ENCODE data around the gene GRID2.

Gene GRID2

DNA sequence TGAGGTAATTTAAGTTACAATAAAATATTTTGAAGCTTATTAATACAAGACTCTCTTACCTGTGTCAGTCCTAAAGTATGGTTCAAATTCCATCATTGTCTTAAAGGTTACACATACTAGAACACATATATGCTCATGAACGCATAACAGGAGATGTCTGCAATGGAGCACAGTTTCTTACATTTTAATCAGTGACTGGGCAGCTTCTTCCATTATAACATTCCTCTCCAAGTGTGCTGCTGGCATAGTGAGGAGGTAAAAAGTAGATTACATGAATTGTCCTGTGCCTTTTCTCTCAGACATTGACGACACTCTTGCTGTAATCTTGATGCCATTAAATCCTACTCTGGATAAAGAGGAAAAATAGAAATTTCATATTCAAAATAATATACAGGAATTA lies 40.8 kb upstream of the GRID2 start:
- TF ChIP-seq ESRRG (CRISPR knock-in tag; IDR thresholded peaks at IDR 0.05) (no peak), ZFP30 (CRISPR knock-in tag; IDR thresholded peaks at IDR 0.05) (no peak), GLIS3 (CRISPR knock-in tag; IDR thresholded peaks at IDR 0.05) (no peak), TCF4 (CRISPR knock-in tag; IDR thresholded peaks at IDR 0.05; ENCODE audit: borderline replicate concordance) (no peak), PPARA (CRISPR knock-in tag; IDR thresholded peaks at IDR 0.05; ENCODE audit: borderline replicate concordance) (no peak), TOX (CRISPR knock-in tag; IDR thresholded peaks at IDR 0.05; ENCODE audit: borderline replicate concordance) (no peak)
- TF ChIP-seq, protein P1, sequence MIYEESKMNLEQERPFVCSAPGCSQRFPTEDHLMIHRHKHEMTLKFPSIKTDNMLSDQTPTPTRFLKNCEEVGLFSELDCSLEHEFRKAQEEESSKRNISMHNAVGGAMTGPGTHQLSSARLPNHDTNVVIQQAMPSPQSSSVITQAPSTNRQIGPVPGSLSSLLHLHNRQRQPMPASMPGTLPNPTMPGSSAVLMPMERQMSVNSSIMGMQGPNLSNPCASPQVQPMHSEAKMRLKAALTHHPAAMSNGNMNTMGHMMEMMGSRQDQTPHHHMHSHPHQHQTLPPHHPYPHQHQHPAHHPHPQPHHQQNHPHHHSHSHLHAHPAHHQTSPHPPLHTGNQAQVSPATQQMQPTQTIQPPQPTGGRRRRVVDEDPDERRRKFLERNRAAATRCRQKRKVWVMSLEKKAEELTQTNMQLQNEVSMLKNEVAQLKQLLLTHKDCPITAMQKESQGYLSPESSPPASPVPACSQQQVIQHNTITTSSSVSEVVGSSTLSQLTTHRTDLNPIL (CRISPR knock-in tag; IDR thresholded peaks at IDR 0.05; ENCODE audit: low read depth), result no peak
- no peak for ATAC-seq

GRCh38 chr4:92263575-92263974 lies 40.2 kb upstream of the GRID2 start:
- TF ChIP-seq ZC3H10 (CRISPR knock-in tag; IDR thresholded peaks at IDR 0.05) (no peak), GLIS3 (CRISPR knock-in tag; IDR thresholded peaks at IDR 0.05) (no peak), TCF4 (CRISPR knock-in tag; IDR thresholded peaks at IDR 0.05; ENCODE audit: borderline replicate concordance) (no peak), ZNF8 (CRISPR knock-in tag; IDR thresholded peaks at IDR 0.05) (no peak), OSR1 (CRISPR knock-in tag; IDR thresholded peaks at IDR 0.05) (no peak), TOX (CRISPR knock-in tag; IDR thresholded peaks at IDR 0.05; ENCODE audit: borderline replicate concordance) (no peak), RARB (CRISPR knock-in tag; IDR thresholded peaks at IDR 0.05) (no peak), ZNF565 (CRISPR knock-in tag; conservative IDR thresholded peaks at IDR 0.05; ENCODE audit: low read depth) (no peak), CSDC2 (CRISPR knock-in tag; IDR thresholded peaks at IDR 0.05) (no peak), ZFP3 (CRISPR knock-in tag; IDR thresholded peaks at IDR 0.05) (no peak), BACH2 (CRISPR knock-in tag; IDR thresholded peaks at IDR 0.05; ENCODE audit: borderline replicate concordance) (no peak)
- TF ChIP-seq, protein P2, sequence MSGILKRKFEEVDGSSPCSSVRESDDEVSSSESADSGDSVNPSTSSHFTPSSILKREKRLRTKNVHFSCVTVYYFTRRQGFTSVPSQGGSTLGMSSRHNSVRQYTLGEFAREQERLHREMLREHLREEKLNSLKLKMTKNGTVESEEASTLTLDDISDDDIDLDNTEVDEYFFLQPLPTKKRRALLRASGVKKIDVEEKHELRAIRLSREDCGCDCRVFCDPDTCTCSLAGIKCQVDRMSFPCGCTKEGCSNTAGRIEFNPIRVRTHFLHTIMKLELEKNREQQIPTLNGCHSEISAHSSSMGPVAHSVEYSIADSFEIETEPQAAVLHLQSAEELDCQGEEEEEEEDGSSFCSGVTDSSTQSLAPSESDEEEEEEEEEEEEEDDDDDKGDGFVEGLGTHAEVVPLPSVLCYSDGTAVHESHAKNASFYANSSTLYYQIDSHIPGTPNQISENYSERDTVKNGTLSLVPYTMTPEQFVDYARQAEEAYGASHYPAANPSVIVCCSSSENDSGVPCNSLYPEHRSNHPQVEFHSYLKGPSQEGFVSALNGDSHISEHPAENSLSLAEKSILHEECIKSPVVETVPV (CRISPR knock-in tag; IDR thresholded peaks at IDR 0.05), result no peak
- TF ChIP-seq, protein P3, sequence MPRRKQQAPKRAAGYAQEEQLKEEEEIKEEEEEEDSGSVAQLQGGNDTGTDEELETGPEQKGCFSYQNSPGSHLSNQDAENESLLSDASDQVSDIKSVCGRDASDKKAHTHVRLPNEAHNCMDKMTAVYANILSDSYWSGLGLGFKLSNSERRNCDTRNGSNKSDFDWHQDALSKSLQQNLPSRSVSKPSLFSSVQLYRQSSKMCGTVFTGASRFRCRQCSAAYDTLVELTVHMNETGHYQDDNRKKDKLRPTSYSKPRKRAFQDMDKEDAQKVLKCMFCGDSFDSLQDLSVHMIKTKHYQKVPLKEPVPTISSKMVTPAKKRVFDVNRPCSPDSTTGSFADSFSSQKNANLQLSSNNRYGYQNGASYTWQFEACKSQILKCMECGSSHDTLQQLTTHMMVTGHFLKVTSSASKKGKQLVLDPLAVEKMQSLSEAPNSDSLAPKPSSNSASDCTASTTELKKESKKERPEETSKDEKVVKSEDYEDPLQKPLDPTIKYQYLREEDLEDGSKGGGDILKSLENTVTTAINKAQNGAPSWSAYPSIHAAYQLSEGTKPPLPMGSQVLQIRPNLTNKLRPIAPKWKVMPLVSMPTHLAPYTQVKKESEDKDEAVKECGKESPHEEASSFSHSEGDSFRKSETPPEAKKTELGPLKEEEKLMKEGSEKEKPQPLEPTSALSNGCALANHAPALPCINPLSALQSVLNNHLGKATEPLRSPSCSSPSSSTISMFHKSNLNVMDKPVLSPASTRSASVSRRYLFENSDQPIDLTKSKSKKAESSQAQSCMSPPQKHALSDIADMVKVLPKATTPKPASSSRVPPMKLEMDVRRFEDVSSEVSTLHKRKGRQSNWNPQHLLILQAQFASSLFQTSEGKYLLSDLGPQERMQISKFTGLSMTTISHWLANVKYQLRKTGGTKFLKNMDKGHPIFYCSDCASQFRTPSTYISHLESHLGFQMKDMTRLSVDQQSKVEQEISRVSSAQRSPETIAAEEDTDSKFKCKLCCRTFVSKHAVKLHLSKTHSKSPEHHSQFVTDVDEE (CRISPR knock-in tag; IDR thresholded peaks at IDR 0.05), result no peak
- TF ChIP-seq, protein P1 (CRISPR knock-in tag; IDR thresholded peaks at IDR 0.05; ENCODE audit: low read depth), result no peak
- no peak for ATAC-seq

DNA sequence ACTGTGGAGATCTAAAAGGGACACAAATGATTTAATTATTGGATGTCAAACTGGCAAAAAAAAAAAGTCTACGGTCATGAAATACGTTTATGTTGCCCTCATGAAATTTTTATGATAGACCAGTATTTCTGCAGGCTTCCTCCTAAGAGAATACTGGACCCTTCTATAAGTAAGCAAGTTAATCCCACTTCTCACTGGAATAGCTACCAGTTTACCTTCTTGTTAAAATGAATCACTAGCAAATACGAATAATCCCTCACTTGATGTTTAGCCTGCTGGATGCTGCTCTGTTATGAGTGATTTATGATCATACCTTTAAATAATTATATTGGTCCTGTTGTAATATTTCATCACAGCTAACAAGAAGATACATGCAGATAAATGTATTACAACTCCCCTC lies 39.6 kb upstream of the GRID2 start:
- no peak for ATAC-seq
- TF ChIP-seq GLIS3 (CRISPR knock-in tag; IDR thresholded peaks at IDR 0.05) (no peak), ESRRG (CRISPR knock-in tag; IDR thresholded peaks at IDR 0.05) (no peak), BACH2 (CRISPR knock-in tag; IDR thresholded peaks at IDR 0.05; ENCODE audit: borderline replicate concordance) (no peak)
- TF ChIP-seq, protein P4, sequence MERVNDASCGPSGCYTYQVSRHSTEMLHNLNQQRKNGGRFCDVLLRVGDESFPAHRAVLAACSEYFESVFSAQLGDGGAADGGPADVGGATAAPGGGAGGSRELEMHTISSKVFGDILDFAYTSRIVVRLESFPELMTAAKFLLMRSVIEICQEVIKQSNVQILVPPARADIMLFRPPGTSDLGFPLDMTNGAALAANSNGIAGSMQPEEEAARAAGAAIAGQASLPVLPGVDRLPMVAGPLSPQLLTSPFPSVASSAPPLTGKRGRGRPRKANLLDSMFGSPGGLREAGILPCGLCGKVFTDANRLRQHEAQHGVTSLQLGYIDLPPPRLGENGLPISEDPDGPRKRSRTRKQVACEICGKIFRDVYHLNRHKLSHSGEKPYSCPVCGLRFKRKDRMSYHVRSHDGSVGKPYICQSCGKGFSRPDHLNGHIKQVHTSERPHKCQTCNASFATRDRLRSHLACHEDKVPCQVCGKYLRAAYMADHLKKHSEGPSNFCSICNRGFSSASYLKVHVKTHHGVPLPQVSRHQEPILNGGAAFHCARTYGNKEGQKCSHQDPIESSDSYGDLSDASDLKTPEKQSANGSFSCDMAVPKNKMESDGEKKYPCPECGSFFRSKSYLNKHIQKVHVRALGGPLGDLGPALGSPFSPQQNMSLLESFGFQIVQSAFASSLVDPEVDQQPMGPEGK (CRISPR knock-in tag; IDR thresholded peaks at IDR 0.05; ENCODE audit: borderline replicate concordance), result no peak

DNA sequence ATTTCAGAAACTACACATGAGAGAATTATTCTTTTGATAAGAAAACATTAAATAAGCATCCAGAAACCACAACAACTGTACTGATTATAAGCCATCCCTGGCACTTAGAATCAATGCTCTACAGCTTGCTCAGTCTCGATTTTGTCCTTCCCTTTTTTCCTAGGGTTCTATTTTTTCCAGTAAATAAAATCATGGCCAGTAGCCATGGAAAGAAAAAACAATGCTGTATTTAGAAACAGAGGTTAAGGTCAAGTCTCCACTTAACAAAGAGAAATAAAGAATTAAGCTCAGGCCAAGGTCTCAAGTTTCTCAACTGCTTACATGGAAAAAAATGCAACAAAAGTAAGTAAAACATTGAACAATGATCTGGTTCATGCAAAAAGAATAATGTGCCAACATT lies 38.7 kb upstream of the GRID2 start:
- ATAC-seq, result no peak
- TF ChIP-seq POU6F1 (CRISPR knock-in tag; IDR thresholded peaks at IDR 0.05; ENCODE audit: borderline replicate concordance, low read depth) (no peak), TOX (CRISPR knock-in tag; IDR thresholded peaks at IDR 0.05; ENCODE audit: borderline replicate concordance) (no peak), SNAI2 (CRISPR knock-in tag; IDR thresholded peaks at IDR 0.05) (no peak), RARB (CRISPR knock-in tag; IDR thresholded peaks at IDR 0.05) (no peak)

Data from SK-N-SH treated with all-trans-retinoic acid at 6 μM for 48 hours (cell line).